Measurements from ENCODE around the gene CCAR1.
"Not testable (repeated sequence)": the region's sequence is repeated elsewhere in the genome, so short reads cannot be mapped to it uniquely, and the experiment has no call there.

DNA sequence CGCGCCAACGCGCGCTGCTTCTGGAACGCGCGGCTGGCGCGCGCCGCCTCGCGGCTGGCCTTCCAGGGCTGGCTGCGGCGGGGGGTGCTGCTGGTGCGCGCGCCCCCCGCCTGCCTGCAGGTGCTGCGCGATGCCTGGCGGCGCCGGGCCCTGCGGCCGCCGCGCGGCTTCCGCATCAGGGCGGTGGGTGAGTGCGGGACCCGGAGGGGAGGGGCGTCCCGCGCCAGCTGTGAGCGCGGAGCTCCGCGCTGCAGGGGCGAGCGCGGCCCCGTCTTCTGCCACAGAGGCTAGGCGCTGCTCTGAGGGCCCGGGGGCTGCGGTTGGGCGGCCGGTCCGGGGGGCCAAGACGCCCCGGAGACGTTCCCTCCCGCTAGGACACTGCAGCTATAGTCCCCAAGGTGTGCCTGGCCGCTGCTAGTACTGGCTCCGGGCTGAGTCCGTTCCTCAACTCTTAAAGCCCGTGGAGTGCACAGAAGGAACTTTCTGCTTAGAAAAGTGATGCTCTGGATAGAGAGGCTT is 107.1 kb downstream of the CCAR1 start:
- not testable (repeated sequence) for TF ChIP-seq EZH2phosphoT487 (IDR thresholded peaks at IDR 0.05; ENCODE audit: low read length); EZH2 (optimal IDR thresholded peaks at IDR 0.05; ENCODE audit: low read depth, low read length)
- TF ChIP-seq, protein P1, sequence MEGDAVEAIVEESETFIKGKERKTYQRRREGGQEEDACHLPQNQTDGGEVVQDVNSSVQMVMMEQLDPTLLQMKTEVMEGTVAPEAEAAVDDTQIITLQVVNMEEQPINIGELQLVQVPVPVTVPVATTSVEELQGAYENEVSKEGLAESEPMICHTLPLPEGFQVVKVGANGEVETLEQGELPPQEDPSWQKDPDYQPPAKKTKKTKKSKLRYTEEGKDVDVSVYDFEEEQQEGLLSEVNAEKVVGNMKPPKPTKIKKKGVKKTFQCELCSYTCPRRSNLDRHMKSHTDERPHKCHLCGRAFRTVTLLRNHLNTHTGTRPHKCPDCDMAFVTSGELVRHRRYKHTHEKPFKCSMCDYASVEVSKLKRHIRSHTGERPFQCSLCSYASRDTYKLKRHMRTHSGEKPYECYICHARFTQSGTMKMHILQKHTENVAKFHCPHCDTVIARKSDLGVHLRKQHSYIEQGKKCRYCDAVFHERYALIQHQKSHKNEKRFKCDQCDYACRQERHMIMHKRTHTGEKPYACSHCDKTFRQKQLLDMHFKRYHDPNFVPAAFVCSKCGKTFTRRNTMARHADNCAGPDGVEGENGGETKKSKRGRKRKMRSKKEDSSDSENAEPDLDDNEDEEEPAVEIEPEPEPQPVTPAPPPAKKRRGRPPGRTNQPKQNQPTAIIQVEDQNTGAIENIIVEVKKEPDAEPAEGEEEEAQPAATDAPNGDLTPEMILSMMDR (IDR thresholded peaks at IDR 0.05; ENCODE audit: low read length), result not testable (repeated sequence)

All from MM.1S (cell line).